Fibroblast of lung (primary cell): Measurements from ENCODE around the gene CTDSP2. TPM values are rescaled to one million over a fixed set of nuclear protein-coding genes. Genes with fewer than 3 reads are reported as not detected.

Source experiments
- DNase-seq, 2 donors: peaks; one replicate each; pipeline versions ENCODE4 v3.0.0 to v3.0.0-alpha.2; 2010; ENCODE audit warnings: low read depth in 2 of 2
- H2AFZ ChIP-seq: 2 replicates; pipeline ENCODE4 v1.5.1; 2012; ENCODE audit warnings: low read length, control low read depth, inconsistent platforms
- H3K27ac ChIP-seq: 2 replicates; pipeline ENCODE4 v1.5.1; 2011; ENCODE audit warnings: low read length, control low read depth; ENCODE audit not compliant: insufficient read depth
- H3K27me3 ChIP-seq: 2 replicates; pipeline ENCODE4 v1.5.1; 2011; ENCODE audit warnings: mild to moderate bottlenecking, low read length; ENCODE audit not compliant: control insufficient read depth, insufficient read depth
- H3K36me3 ChIP-seq: 2 replicates; pipeline ENCODE4 v1.5.1; 2011; ENCODE audit warnings: low read length; ENCODE audit not compliant: control insufficient read depth, insufficient read depth
- H3K4me1 ChIP-seq: 2 replicates; pipeline ENCODE4 v1.5.1; 2011; ENCODE audit warnings: low read length; ENCODE audit not compliant: control insufficient read depth, insufficient read depth; ENCODE audit errors: extremely low read depth
- H3K4me2 ChIP-seq: 2 replicates; pipeline ENCODE4 v1.5.1; 2011; ENCODE audit warnings: low read length, control low read depth; ENCODE audit not compliant: insufficient read depth; ENCODE audit errors: extremely low read depth
- H3K4me3 ChIP-seq, 4 experiments: fragments of 200-600 bp in 1 of 4; sonication (generic) in 1 of 4; replicated peaks in 1 of 4; 2 replicates each; pipeline ENCODE4 v1.5.1; 2011 to 2016; ENCODE audit warnings: low read length in 4 of 4, low read depth in 3 of 4, mild to moderate bottlenecking in 3 of 4, control low read depth in 2 of 4, inconsistent platforms in 1 of 4, mixed read lengths in 1 of 4; ENCODE audit not compliant: insufficient read depth in 1 of 4; ENCODE audit errors: control extremely low read depth in 1 of 4
- H3K79me2 ChIP-seq: 2 replicates; pipeline ENCODE4 v1.5.1; 2012; ENCODE audit warnings: mild to moderate bottlenecking, low read length, inconsistent platforms; ENCODE audit not compliant: control insufficient read depth, insufficient read depth
- H3K9ac ChIP-seq: 2 replicates; pipeline ENCODE4 v1.5.1; 2011; ENCODE audit warnings: mild to moderate bottlenecking, low read length, control low read depth; ENCODE audit not compliant: insufficient read depth
- H3K9me3 ChIP-seq: 2 replicates; pipeline ENCODE4 v1.5.1; 2012; ENCODE audit warnings: low read depth, low read length; ENCODE audit not compliant: control insufficient read depth, insufficient read depth
- H4K20me1 ChIP-seq: 2 replicates; pipeline ENCODE4 v1.5.1; 2011; ENCODE audit warnings: low read length; ENCODE audit not compliant: control insufficient read depth, insufficient read depth; ENCODE audit errors: extremely low read depth
- CTCF ChIP-seq, 2 donors: IDR thresholded peaks in 1 of 2; conservative IDR thresholded peaks in 1 of 2; 1 replicate in 1 of 2; 2 replicates in 1 of 2; pipeline ENCODE4 v1.5.1; 2011 to 2012; ENCODE audit warnings: low read length in 2 of 2, control low read depth in 1 of 2, inconsistent platforms in 1 of 2, low read depth in 1 of 2, mild to moderate bottlenecking in 1 of 2
- EZH2 ChIP-seq: IDR thresholded peaks from 2 replicates; pipeline ENCODE4 v1.5.1; 2012; ENCODE audit warnings: low read length, control low read depth, mild to moderate bottlenecking; ENCODE audit errors: missing control alignments
- polyA plus RNA-seq, 2 donors: library from polyadenylated mRNA; depleted of rRNA in 1 of 2; stranded (reverse) in 1 of 2; unstranded in 1 of 2; fragments of >200 nt; gene quantifications; 2 replicates each; pipeline ENCODE4 v1.2.1, GENCODE V29; 2011 to 2012; ENCODE audit warnings: missing spikeins in 1 of 2
- total RNA-seq: library from RNA; depleted of rRNA; stranded (reverse); fragments of >200 nt; gene quantifications from 2 replicates; pipeline ENCODE4 v1.2.1, GENCODE V29; 2014

The CTDSP2 gene
- total and polyA plus RNA-seq, 2 donors (not counting 1 experiment from before 2014, with no cell fraction given) = 92.0 to 208 TPM

- Histone ChIP-seq H3K79me2 (no peaks in the 10 kb centered on the region), H2AFZ (peak overlapping the region; percentile 46), H3K4me2 (peak overlapping the region; percentile 84), H3K9me3 (no peaks in the 10 kb centered on the region), H3K36me3 (no peaks in the 10 kb centered on the region), H3K9ac (peak overlapping the region; percentile 81), H3K4me1 (peaks cover 23% of the 10 kb centered on the region), H3K27ac (peak overlapping the region; percentile 91), H3K4me3 (peak overlapping the region; percentile 39 to 64 (median 54)), H3K27me3 (no peaks in the 10 kb centered on the region), H4K20me1 (no peaks in the 10 kb centered on the region)
- peak; percentile 81 to 86 for DNase-seq
- no peak for TF ChIP-seq CTCF (conservative IDR thresholded peaks at IDR 0.05 in 1 of 2, IDR thresholded peaks at IDR 0.05 in 1 of 2; ENCODE audit: low read depth in 1 of 2, low read length in 2 of 2)
- no peak for TF ChIP-seq EZH2
These were observed 18.7 kb upstream of the CTDSP2 start for GRCh38 chr12:57865084-57865751.

GRCh38 chr12:57864442-57865083, 18.0 kb upstream of the CTDSP2 start:
- peaks cover 22% of the 10 kb centered on the region for H3K4me1 ChIP-seq
- peak overlapping the region; percentile 81 for H3K9ac ChIP-seq
- no peaks in the 10 kb centered on the region for H4K20me1 ChIP-seq
- H3K9me3 ChIP-seq = no peaks in the 10 kb centered on the region
- H3K27me3 ChIP-seq = no peaks in the 10 kb centered on the region
- no peaks in the 10 kb centered on the region for H3K36me3 ChIP-seq
- DNase-seq = peak; percentile 24 to 71
- no peak for TF ChIP-seq EZH2
- TF ChIP-seq CTCF (conservative IDR thresholded peaks at IDR 0.05 in 1 of 2, IDR thresholded peaks at IDR 0.05 in 1 of 2; ENCODE audit: low read depth in 1 of 2, low read length in 2 of 2) = no peak
- peak overlapping the region; percentile 16 to 64 (median 54) for H3K4me3 ChIP-seq
- H3K79me2 ChIP-seq = no peaks in the 10 kb centered on the region
- peak overlapping the region; percentile 24 for H2AFZ ChIP-seq
- peak overlapping the region; percentile 91 for H3K27ac ChIP-seq
- peak overlapping the region; percentile 72 for H3K4me2 ChIP-seq

- Histone ChIP-seq H3K79me2 (no peaks in the 10 kb centered on the region), H4K20me1 (no peaks in the 10 kb centered on the region), H3K9me3 (no peaks in the 10 kb centered on the region), H3K4me1 (peaks cover 14% of the 10 kb centered on the region), H3K27ac (no peak overlapping the region), H3K27me3 (no peaks in the 10 kb centered on the region), H3K9ac (no peak overlapping the region), H3K36me3 (no peaks in the 10 kb centered on the region), H3K4me3 (no peak overlapping the region), H2AFZ (no peak overlapping the region), H3K4me2 (no peak overlapping the region)
- no peak for TF ChIP-seq EZH2
- no peak for TF ChIP-seq CTCF (conservative IDR thresholded peaks at IDR 0.05 in 1 of 2, IDR thresholded peaks at IDR 0.05 in 1 of 2; ENCODE audit: low read depth in 1 of 2, low read length in 2 of 2)
- DNase-seq = no peak
These were observed 17.1 kb upstream of the CTDSP2 start for GRCh38 chr12:57863676-57864075.
